Mucosa of descending colon (tissue), 3 donors: Measurements from ENCODE around the gene BUB3. TPM values are rescaled to one million over a fixed set of nuclear protein-coding genes. Genes with fewer than 3 reads are reported as not detected.

Source experiments
- ATAC-seq: fragments of 200-7000 bp; cut with Tn5 transposase; one replicate; pipeline ENCODE4 v1.9.1; 2020; ENCODE audit warnings: mild to moderate bottlenecking, moderate library complexity
- DNase-seq, 3 donors: peaks; one replicate each; pipeline ENCODE4 v3.0.0-alpha.2; 2020
- H3K36me3 ChIP-seq: fragments of 200-600 bp; one replicate; pipeline ENCODE4 v1.8.0; 2021; ENCODE audit warnings: low read depth, mild to moderate bottlenecking
- H3K4me1 ChIP-seq: fragments of 200-600 bp; one replicate; pipeline ENCODE4 v1.8.0; 2021; ENCODE audit warnings: low read depth, mild to moderate bottlenecking
- H3K4me3 ChIP-seq: fragments of 200-600 bp; one replicate; pipeline ENCODE4 v1.8.0; 2021; ENCODE audit warnings: mild to moderate bottlenecking
- H3K9me3 ChIP-seq: fragments of 200-600 bp; one replicate; pipeline ENCODE4 v1.8.0; 2021; ENCODE audit warnings: mild to moderate bottlenecking
- CTCF ChIP-seq: fragments of 200-600 bp; IDR thresholded peaks from one replicate; pipeline ENCODE4 v1.8.0; 2022; ENCODE audit warnings: antibody characterized with exemption, mild to moderate bottlenecking
- intact Hi-C, 2 donors: fragments of 100-400 bp; cut with DNase I in 1 of 2; cut with micrococcal nuclease in 1 of 2; formaldehyde crosslinking; loops; one replicate each; pipeline versions ENCODE4 v1.11.0 to v1.11.1; 2022; cut with DNase I, micrococcal nuclease
- total RNA-seq, 3 donors: library from RNA; stranded (reverse); fragmentation: NEBNext Ultra II Directional in 2 of 3; extraction: Animal tissue kit (Norgen Biotek cat#: 25700) in 2 of 3; gene quantifications; one replicate each; pipeline versions ENCODE4 v1.2.1 to v1.2.4, GENCODE V29; 2021 to 2023
- donor health status: DM: no; HTN: no; CAD: no; lungs with moderate emphysema.
- donor health status: DM: no; HTN: no; CAD: no.
- donor health status: DM: no; HTN: yes; CAD: no.

BUB3 gene
- total RNA-seq, 3 donors from 2014 or later: 65.0 to 81.1 (median 68.4) TPM

- ATAC-seq: no peak
- intact Hi-C loops: no loop called here
- Histone ChIP-seq H3K9me3 (no peaks in the 10 kb centered on the region), H3K4me3 (no peak overlapping the region), H3K4me1 (peaks cover 34% of the 10 kb centered on the region), H3K36me3 (peaks cover 4% of the 10 kb centered on the region)
- DNase-seq: peak in 1 of 3 donors; percentile 57
- no peak for TF ChIP-seq CTCF
Observed at GRCh38 chr10:123150271-123150985, 3.8 kb upstream of the BUB3 start.

GRCh38 chr10:123150986-123151736, 3.0 kb upstream of the BUB3 start:
- H3K9me3 ChIP-seq: no peaks in the 10 kb centered on the region
- H3K4me1 ChIP-seq: peaks cover 34% of the 10 kb centered on the region
- ATAC-seq (no peak), DNase-seq (peak in 2 of 3 donors; percentile 44 to 60)
- intact Hi-C loops: no loop called here
- H3K4me3 ChIP-seq: no peak overlapping the region
- peaks cover 4% of the 10 kb centered on the region for H3K36me3 ChIP-seq
- no peak for TF ChIP-seq CTCF

GRCh38 chr10:123151737-123152135, 2.5 kb upstream of the BUB3 start:
- no peak for TF ChIP-seq CTCF
- H3K4me1 ChIP-seq: peaks cover 34% of the 10 kb centered on the region
- H3K36me3 ChIP-seq: peaks cover 4% of the 10 kb centered on the region
- intact Hi-C loops: no loop called here
- H3K9me3 ChIP-seq: no peaks in the 10 kb centered on the region
- H3K4me3 ChIP-seq: no peak overlapping the region
- DNase-seq (no peak), ATAC-seq (no peak)

GRCh38 chr10:123153486-123154091, 613 bp upstream of the BUB3 start:
- no peaks in the 10 kb centered on the region for H3K9me3 ChIP-seq
- H3K4me1 ChIP-seq: peaks cover 25% of the 10 kb centered on the region
- H3K36me3 ChIP-seq: peaks cover 4% of the 10 kb centered on the region
- H3K4me3 ChIP-seq: peak overlapping the region; percentile 93
- intact Hi-C loops: no loop called here
- ATAC-seq: no peak
- peak in 1 of 3 donors; percentile 21 for DNase-seq
- no peak for TF ChIP-seq CTCF

GRCh38 chr10:123154711-123155505, 706 bp downstream of the BUB3 start:
- peaks cover 21% of the 10 kb centered on the region for H3K4me1 ChIP-seq
- peak overlapping the region; percentile 93 for H3K4me3 ChIP-seq
- ATAC-seq (peak; percentile 70), DNase-seq (peak; percentile 56 to 82 (median 79))
- intact Hi-C loops: no loop called here
- TF ChIP-seq CTCF: no peak
- no peaks in the 10 kb centered on the region for H3K9me3 ChIP-seq
- H3K36me3 ChIP-seq: peaks cover 4% of the 10 kb centered on the region
